ENCODE data around the gene EGFL8. TPM values are rescaled to one million over a fixed set of nuclear protein-coding genes. Genes with fewer than 3 reads are reported as not detected.

Gene EGFL8
- total and polyA plus RNA-seq, 2 experiments from 2014 or later = 2.2 to 3.8 TPM

GRCh38 chr6:32202186-32202585 lies 37.8 kb downstream of the EGFL8 start:
- no peaks in the 10 kb centered on the region for H3K36me3 ChIP-seq (ENCODE audit: low read depth)
- no peaks in the 10 kb centered on the region for H3F3A ChIP-seq (ENCODE audit: insufficient read depth)
- H3K4me1 ChIP-seq (ENCODE audit: insufficient read depth) = no peaks in the 10 kb centered on the region
- no peak overlapping the region for H3K9ac ChIP-seq
- H3K9me2 ChIP-seq (ENCODE audit: insufficient read depth) = no peaks in the 10 kb centered on the region
- in situ Hi-C loops (cut with MboI) = no loop called here
- 66 to 68% methylated on average over 9 of the region's 9 CpGs for WGBS, 2 experiments (ENCODE audit: low coverage in 1 of 2, low lambda C conversion rate in 2 of 2, missing lambda C conversion rate in 2 of 2)
- H3K27me3 ChIP-seq (replicated peaks; ENCODE audit: insufficient read depth) = 0 out of 2 replicates have a peak, but pooled peaks cover 3% of the 10 kb centered on the region
- no peak overlapping the region for H3K4me3 ChIP-seq
- H3K79me2 ChIP-seq (ENCODE audit: insufficient read depth) = no peaks in the 10 kb centered on the region
- H3K4me2 ChIP-seq (ENCODE audit: unreplicated experiment) = no peak overlapping the region
- no peaks in the 10 kb centered on the region for H4K20me1 ChIP-seq (ENCODE audit: insufficient read depth)
- no peaks in the 10 kb centered on the region for H3K9me3 ChIP-seq (ENCODE audit: low read depth)
- H2AFZ ChIP-seq = no peak overlapping the region
- H3K27ac ChIP-seq = no peak overlapping the region
- DNase-seq = no peak
- no peak for TF ChIP-seq EZH2phosphoT487 (IDR thresholded peaks at IDR 0.05; ENCODE audit: insufficient read depth, low read depth)
- TF ChIP-seq EZH2 (IDR thresholded peaks at IDR 0.05; ENCODE audit: insufficient read depth, poor library complexity, severe bottlenecking) = no peak

GRCh38 chr6:32203426-32204267 lies 39.3 kb downstream of the EGFL8 start:
- Histone ChIP-seq H3K9me2 (ENCODE audit: insufficient read depth) (no peaks in the 10 kb centered on the region), H3K27ac (no peak overlapping the region), H3K36me3 (ENCODE audit: low read depth) (no peaks in the 10 kb centered on the region), H3K27me3 (replicated peaks; ENCODE audit: insufficient read depth) (0 out of 2 replicates have a peak, but pooled peaks cover 3% of the 10 kb centered on the region), H3K4me2 (ENCODE audit: unreplicated experiment) (no peak overlapping the region), H2AFZ (no peak overlapping the region), H4K20me1 (ENCODE audit: insufficient read depth) (no peaks in the 10 kb centered on the region), H3K4me3 (no peak overlapping the region), H3K9ac (no peak overlapping the region), H3K79me2 (ENCODE audit: insufficient read depth) (no peaks in the 10 kb centered on the region), H3K9me3 (ENCODE audit: low read depth) (no peaks in the 10 kb centered on the region), H3F3A (ENCODE audit: insufficient read depth) (no peaks in the 10 kb centered on the region), H3K4me1 (ENCODE audit: insufficient read depth) (no peaks in the 10 kb centered on the region)
- 58% methylated on average over 8 to 9 of the region's 9 CpGs for WGBS, 2 experiments (ENCODE audit: low coverage in 1 of 2, low lambda C conversion rate in 2 of 2, missing lambda C conversion rate in 2 of 2)
- in situ Hi-C loops (cut with MboI) = no loop called here
- TF ChIP-seq EZH2 (IDR thresholded peaks at IDR 0.05; ENCODE audit: insufficient read depth, poor library complexity, severe bottlenecking) = no peak
- no peak for TF ChIP-seq EZH2phosphoT487 (IDR thresholded peaks at IDR 0.05; ENCODE audit: insufficient read depth, low read depth)
- DNase-seq = no peak

GRCh38 chr6:32204268-32204715 lies 39.9 kb downstream of the EGFL8 start:
- 58 to 100% methylated on average over 1 to 3 of the region's 3 CpGs for WGBS, 2 experiments (ENCODE audit: low coverage in 1 of 2, low lambda C conversion rate in 2 of 2, missing lambda C conversion rate in 2 of 2)

GRCh38 chr6:32208996-32209395 lies 44.6 kb downstream of the EGFL8 start:
- Histone ChIP-seq H2AFZ (no peak overlapping the region), H3K4me2 (ENCODE audit: unreplicated experiment) (no peak overlapping the region), H3K27ac (no peak overlapping the region), H3K4me1 (ENCODE audit: insufficient read depth) (no peaks in the 10 kb centered on the region), H3K9me2 (ENCODE audit: insufficient read depth) (no peaks in the 10 kb centered on the region), H4K20me1 (ENCODE audit: insufficient read depth) (no peaks in the 10 kb centered on the region), H3F3A (ENCODE audit: insufficient read depth) (no peaks in the 10 kb centered on the region), H3K4me3 (no peak overlapping the region), H3K9me3 (ENCODE audit: low read depth) (no peaks in the 10 kb centered on the region), H3K9ac (no peak overlapping the region), H3K79me2 (ENCODE audit: insufficient read depth) (no peaks in the 10 kb centered on the region), H3K27me3 (replicated peaks; ENCODE audit: insufficient read depth) (0 out of 2 replicates have a peak, but pooled peaks cover 3% of the 10 kb centered on the region), H3K36me3 (ENCODE audit: low read depth) (no peaks in the 10 kb centered on the region)
- no peak for DNase-seq
- no peak for TF ChIP-seq EZH2phosphoT487 (IDR thresholded peaks at IDR 0.05; ENCODE audit: insufficient read depth, low read depth)
- TF ChIP-seq EZH2 (IDR thresholded peaks at IDR 0.05; ENCODE audit: insufficient read depth, poor library complexity, severe bottlenecking) = no peak
- 15 to 29% methylated on average over 1 of the region's 1 CpG for WGBS, 2 experiments (ENCODE audit: low coverage in 1 of 2, low lambda C conversion rate in 2 of 2, missing lambda C conversion rate in 2 of 2)
- in situ Hi-C loops (cut with MboI) = no loop called here

More at GRCh38 chr6:32204268-32204715, 39.9 kb downstream of the EGFL8 start:
- DNase-seq = no peak
- Histone ChIP-seq H3K4me1 (ENCODE audit: insufficient read depth) (no peaks in the 10 kb centered on the region), H2AFZ (no peak overlapping the region), H3K4me2 (ENCODE audit: unreplicated experiment) (no peak overlapping the region), H3K27me3 (replicated peaks; ENCODE audit: insufficient read depth) (0 out of 2 replicates have a peak, but pooled peaks cover 3% of the 10 kb centered on the region), H3K4me3 (no peak overlapping the region), H3F3A (ENCODE audit: insufficient read depth) (no peaks in the 10 kb centered on the region), H3K36me3 (ENCODE audit: low read depth) (no peaks in the 10 kb centered on the region), H3K9me2 (ENCODE audit: insufficient read depth) (no peaks in the 10 kb centered on the region), H4K20me1 (ENCODE audit: insufficient read depth) (no peaks in the 10 kb centered on the region), H3K27ac (no peak overlapping the region), H3K79me2 (ENCODE audit: insufficient read depth) (no peaks in the 10 kb centered on the region), H3K9me3 (ENCODE audit: low read depth) (no peaks in the 10 kb centered on the region), H3K9ac (no peak overlapping the region)
- TF ChIP-seq EZH2 (IDR thresholded peaks at IDR 0.05; ENCODE audit: insufficient read depth, poor library complexity, severe bottlenecking) = no peak
- TF ChIP-seq EZH2phosphoT487 (IDR thresholded peaks at IDR 0.05; ENCODE audit: insufficient read depth, low read depth) = no peak
- in situ Hi-C loops (cut with MboI) = no loop called here
